B cell (primary cell): ENCODE measurements around the gene MMP23B. TPM values are rescaled to one million over a fixed set of nuclear protein-coding genes. Genes with fewer than 3 reads are reported as not detected.

Experiments used
- ATAC-seq: fragments of 200-7000 bp; cut with Tn5 transposase; one replicate; pipeline ENCODE4 v1.10.0; 2021; ENCODE audit warnings: low read depth, mild to moderate bottlenecking, moderate number of reproducible peaks, moderate library complexity
- CTCF ChIA-PET: fragments of 350-600 bp; sonication (Branson Sonifier 250); formaldehyde crosslinking; loops from one replicate; lab custom pipeline; 2021; ENCODE audit warnings: antibody characterized with exemption, inconsistent platforms; lab: Charles Lee
- POLR2A ChIA-PET: fragments of 350-600 bp; sonication (Branson Sonifier 250); formaldehyde crosslinking; loops from one replicate; lab custom pipeline; 2021; ENCODE audit warnings: antibody characterized with exemption; lab: Charles Lee
- DNase-seq: peaks from one replicate; pipeline ENCODE4 v3.0.0; 2013
- H2AFZ ChIP-seq: 2 replicates; pipeline ENCODE4 v1.6.1; 2012; ENCODE audit warnings: mild to moderate bottlenecking, low read depth, low read length; ENCODE audit not compliant: insufficient read depth, poor library complexity, severe bottlenecking
- H3K27ac ChIP-seq, 2 donors: 1 replicate in 1 of 2; 2 replicates in 1 of 2; pipeline ENCODE4 v1.5.1; 2012 to 2013; ENCODE audit warnings: low read length in 2 of 2, mild to moderate bottlenecking in 2 of 2, moderate library complexity in 1 of 2
- H3K27me3 ChIP-seq, 4 experiments: fragments of 200-600 bp in 1 of 4; sonication (generic) in 1 of 4; replicated peaks in 1 of 4; 1 replicate in 2 of 4; 2 replicates in 2 of 4; pipeline versions ENCODE4 v1.6.1 to v1.7.0; 2013 to 2016; ENCODE audit warnings: low read length in 3 of 4, mild to moderate bottlenecking in 2 of 4, mixed read lengths in 1 of 4, moderate library complexity in 1 of 4; ENCODE audit not compliant: insufficient read depth in 4 of 4, control insufficient read depth in 3 of 4; ENCODE audit errors: control extremely low read depth in 1 of 4
- H3K36me3 ChIP-seq, 2 experiments: replicated peaks in 1 of 2; 1 replicate in 1 of 2; 2 replicates in 1 of 2; pipeline versions ENCODE4 v1.6.1 to v1.7.1; 2013; ENCODE audit warnings: low read length in 1 of 2; ENCODE audit not compliant: insufficient read depth in 2 of 2, control insufficient read depth in 1 of 2; ENCODE audit errors: control extremely low read depth in 1 of 2, extremely low read depth in 1 of 2
- H3K4me1 ChIP-seq, 2 donors: fragments of 200-600 bp in 1 of 2; sonication (generic) in 1 of 2; 1 replicate in 1 of 2; 2 replicates in 1 of 2; pipeline versions ENCODE4 v1.5.1 to v1.6.1; 2013 to 2017; ENCODE audit warnings: low read length in 2 of 2; ENCODE audit not compliant: control insufficient read depth in 2 of 2, insufficient read depth in 2 of 2
- H3K4me2 ChIP-seq: replicated peaks from 2 replicates; pipeline ENCODE3; 2012; ENCODE audit warnings: mild to moderate bottlenecking, low read depth, low read length; ENCODE audit not compliant: poor library complexity, severe bottlenecking
- H3K4me3 ChIP-seq, 5 experiments: fragments of 200-600 bp in 1 of 5; sonication (generic) in 1 of 5; 1 replicate in 3 of 5; 2 replicates in 2 of 5; pipeline versions ENCODE4 v1.5.1 to v1.7.0; 2011 to 2016; ENCODE audit warnings: low read length in 4 of 5, mild to moderate bottlenecking in 4 of 5, low read depth in 2 of 5, control low read depth in 1 of 5, moderate library complexity in 1 of 5; ENCODE audit not compliant: insufficient read depth in 1 of 5; ENCODE audit errors: control extremely low read depth in 1 of 5, extremely low read depth in 1 of 5
- H3K79me2 ChIP-seq: fragments of 200-600 bp; sonication (generic); one replicate; pipeline ENCODE4 v1.6.0; 2016; ENCODE audit warnings: low read length; ENCODE audit not compliant: control insufficient read depth, insufficient read depth
- H3K9ac ChIP-seq: fragments of 200-600 bp; sonication (generic); 2 replicates; pipeline ENCODE4 v1.6.1; 2017; ENCODE audit warnings: mild to moderate bottlenecking, low read length, moderate library complexity
- H3K9me3 ChIP-seq, 3 donors: one replicate each; pipeline versions ENCODE4 v1.6.1 to v1.7.1; 2013; ENCODE audit warnings: low read length in 2 of 3; ENCODE audit not compliant: control insufficient read depth in 2 of 3, insufficient read depth in 1 of 3; ENCODE audit errors: control extremely low read depth in 1 of 3
- H4K20me1 ChIP-seq: 2 replicates; pipeline ENCODE4 v1.6.0; 2012; ENCODE audit warnings: mild to moderate bottlenecking, low read length; ENCODE audit not compliant: insufficient read depth, control insufficient read depth, poor library complexity, severe bottlenecking
- H3K27ac Mint-ChIP-seq: one replicate; pipeline ENCODE4 v1.8.0; 2021; ENCODE audit warnings: mixed read lengths
- H3K27me3 Mint-ChIP-seq: one replicate; pipeline ENCODE4 v1.8.0; 2021; ENCODE audit warnings: mixed read lengths
- H3K4me1 Mint-ChIP-seq: one replicate; pipeline ENCODE4 v1.8.0; 2021; ENCODE audit warnings: mixed read lengths
- H3K4me3 Mint-ChIP-seq: one replicate; pipeline ENCODE4 v1.8.0; 2021; ENCODE audit warnings: mixed read lengths
- H3K9me3 Mint-ChIP-seq: one replicate; pipeline ENCODE4 v1.8.0; 2022; ENCODE audit warnings: mixed read lengths; ENCODE audit not compliant: insufficient read depth
- EZH2 ChIP-seq: IDR thresholded peaks from 2 replicates; pipeline ENCODE4 v1.6.1; 2012; ENCODE audit warnings: borderline replicate concordance, low read depth, mild to moderate bottlenecking, moderate library complexity, low read length; ENCODE audit not compliant: insufficient read depth, poor library complexity, severe bottlenecking
- WGBS: methylation state at CpG from one replicate; pipeline ENCODE4 v1.1.5; 2013; ENCODE audit warnings: missing lambda C conversion rate; ENCODE audit not compliant: insufficient coverage; 5-methylcytosine and 5-hydroxymethylcytosine counted together
- intact Hi-C: fragments of 100-400 bp; cut with micrococcal nuclease; formaldehyde crosslinking; loops from one replicate; pipeline ENCODE4 v1.10.0; 2022
- polyA plus RNA-seq: library from polyadenylated mRNA; depleted of rRNA; stranded (reverse); fragments of >200 nt; gene quantifications from 2 replicates; pipeline ENCODE4 v1.2.3, GENCODE V29; 2012
- total RNA-seq, 2 donors: library from RNA; stranded (reverse); fragments of 120-200 nt in 1 of 2; gene quantifications; 1 replicate in 1 of 2; 2 replicates in 1 of 2; pipeline versions ENCODE4 v1.2.3 to v1.2.4, GENCODE V29; 2013 to 2022
- TF ChIP-seq, protein P1 (sequence below): fragments of 200-600 bp; IDR thresholded peaks from one replicate; pipeline ENCODE4 v1.8.0; 2022; ENCODE audit warnings: antibody characterized with exemption, mild to moderate bottlenecking

The MMP23B gene
- total and polyA plus RNA-seq, 2 donors (not counting 1 experiment from before 2014, with no cell fraction given): 1.0 to 1.7 TPM

GRCh38 chr1:1605034-1605591 is 26.9 kb upstream of the MMP23B start:
- no peak overlapping the region for H3K4me2 ChIP-seq
- peaks cover 0 to 12% (median 2%) of the 10 kb centered on the region in 4 experiments for H3K27me3 ChIP-seq
- ChIA-PET CTCF (no interaction called here), POLR2A (no interaction called here)
- peaks cover 28% of the 10 kb centered on the region for H3K4me1 Mint-ChIP-seq
- H3K9ac ChIP-seq: no peak overlapping the region
- H3K27me3 Mint-ChIP-seq: no peaks in the 10 kb centered on the region
- peak overlapping the region; percentile 50 for H3K27ac Mint-ChIP-seq
- no peak overlapping the region for H3K4me3 Mint-ChIP-seq
- 89% methylated on average over 13 of the region's 14 CpGs for WGBS
- no peak for TF ChIP-seq EZH2
- TF ChIP-seq, protein P1, sequence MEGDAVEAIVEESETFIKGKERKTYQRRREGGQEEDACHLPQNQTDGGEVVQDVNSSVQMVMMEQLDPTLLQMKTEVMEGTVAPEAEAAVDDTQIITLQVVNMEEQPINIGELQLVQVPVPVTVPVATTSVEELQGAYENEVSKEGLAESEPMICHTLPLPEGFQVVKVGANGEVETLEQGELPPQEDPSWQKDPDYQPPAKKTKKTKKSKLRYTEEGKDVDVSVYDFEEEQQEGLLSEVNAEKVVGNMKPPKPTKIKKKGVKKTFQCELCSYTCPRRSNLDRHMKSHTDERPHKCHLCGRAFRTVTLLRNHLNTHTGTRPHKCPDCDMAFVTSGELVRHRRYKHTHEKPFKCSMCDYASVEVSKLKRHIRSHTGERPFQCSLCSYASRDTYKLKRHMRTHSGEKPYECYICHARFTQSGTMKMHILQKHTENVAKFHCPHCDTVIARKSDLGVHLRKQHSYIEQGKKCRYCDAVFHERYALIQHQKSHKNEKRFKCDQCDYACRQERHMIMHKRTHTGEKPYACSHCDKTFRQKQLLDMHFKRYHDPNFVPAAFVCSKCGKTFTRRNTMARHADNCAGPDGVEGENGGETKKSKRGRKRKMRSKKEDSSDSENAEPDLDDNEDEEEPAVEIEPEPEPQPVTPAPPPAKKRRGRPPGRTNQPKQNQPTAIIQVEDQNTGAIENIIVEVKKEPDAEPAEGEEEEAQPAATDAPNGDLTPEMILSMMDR: no peak
- H3K4me1 ChIP-seq: peaks cover 24 to 34% of the 10 kb centered on the region in 2 donors
- H3K27ac ChIP-seq: no peak overlapping the region
- intact Hi-C loops: no loop called here
- peak; percentile 28 for DNase-seq
- H3K79me2 ChIP-seq: no peaks in the 10 kb centered on the region
- H3K9me3 Mint-ChIP-seq: no peaks in the 10 kb centered on the region
- no peaks in the 10 kb centered on the region for H3K36me3 ChIP-seq
- H4K20me1 ChIP-seq: no peaks in the 10 kb centered on the region
- no peaks in the 10 kb centered on the region for H3K9me3 ChIP-seq
- H3K4me3 ChIP-seq: no peak overlapping the region
- no peak for ATAC-seq
- no peak overlapping the region for H2AFZ ChIP-seq

DNA sequence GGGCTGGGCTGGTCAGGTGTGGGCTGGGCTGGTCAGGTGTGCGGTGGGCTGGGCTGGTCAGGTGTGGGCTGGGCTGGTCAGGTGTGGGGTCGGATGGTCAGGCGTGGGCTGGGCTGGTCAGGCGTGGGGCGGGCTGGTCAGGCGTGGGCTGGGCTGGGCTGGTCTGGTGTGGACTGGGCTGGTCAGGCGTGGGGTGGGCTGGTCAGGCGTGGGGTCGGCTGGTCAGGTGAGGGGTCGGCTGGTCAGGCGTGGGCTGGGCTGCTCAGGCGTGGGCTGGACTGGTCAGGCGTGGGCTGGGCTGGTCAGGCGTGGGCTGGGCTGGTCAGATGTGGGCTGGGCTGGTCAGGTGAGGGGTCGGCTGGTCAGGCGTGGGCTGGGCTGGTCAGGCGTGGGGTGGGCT is 26.2 kb upstream of the MMP23B start:
- peaks cover 19 to 28% of the 10 kb centered on the region in 2 donors for H3K4me1 ChIP-seq
- no peak overlapping the region for H2AFZ ChIP-seq
- H3K27ac Mint-ChIP-seq: no peak overlapping the region
- no peaks in the 10 kb centered on the region for H3K79me2 ChIP-seq
- no peak overlapping the region for H3K9ac ChIP-seq
- peaks cover 0 to 7% (median 2%) of the 10 kb centered on the region in 4 experiments for H3K27me3 ChIP-seq
- no peak overlapping the region for H3K27ac ChIP-seq
- H3K4me3 ChIP-seq: no peak overlapping the region
- H3K36me3 ChIP-seq: no peaks in the 10 kb centered on the region
- H4K20me1 ChIP-seq: no peaks in the 10 kb centered on the region
- H3K27me3 Mint-ChIP-seq: no peaks in the 10 kb centered on the region
- 93% methylated on average over 17 of the region's 17 CpGs for WGBS
- POLR2A ChIA-PET: no interaction called here
- no peak for TF ChIP-seq EZH2
- TF ChIP-seq, protein P1: no peak
- intact Hi-C loops: no loop called here
- H3K9me3 ChIP-seq: no peaks in the 10 kb centered on the region
- no peak for ATAC-seq
- H3K4me1 Mint-ChIP-seq: peaks cover 28% of the 10 kb centered on the region
- no peak for DNase-seq
- no peak overlapping the region for H3K4me2 ChIP-seq
- no peaks in the 10 kb centered on the region for H3K9me3 Mint-ChIP-seq
- no peak overlapping the region for H3K4me3 Mint-ChIP-seq
- CTCF ChIA-PET: no interaction called here
